HG02642 (cell line): Measurements from ENCODE around the gene CLEC18A.
"Not testable (repeated sequence)": the region's sequence is repeated elsewhere in the genome, so short reads cannot be mapped to it uniquely, and the experiment has no call there.

Experiments used
- ATAC-seq: cut with Tn5 transposase; IDR thresholded peaks from one replicate; pipeline ENCODE4 v1.9.1; 2021; ENCODE audit warnings: mild to moderate bottlenecking; ENCODE audit not compliant: unreplicated experiment, poor library complexity

Gene CLEC18A

GRCh38 chr16:70012354-70012753 lies 61.2 kb downstream of the CLEC18A start:
- ATAC-seq: not testable (repeated sequence)

GRCh38 chr16:70012951-70013350 lies 61.8 kb downstream of the CLEC18A start:
- not testable (repeated sequence) for ATAC-seq
